ENCODE measurements around the gene CIC. TPM values are rescaled to one million over a fixed set of nuclear protein-coding genes. Genes with fewer than 3 reads are reported as not detected.

The CIC gene
- total and polyA plus RNA-seq, 10 of the 15 experiments (the other 5 are each of a cell fraction or from before 2014, with no cell fraction given) = 0.18 to 50.6 (median 7.1) TPM

GRCh38 chr19:42283188-42284065, 14.4 kb downstream of the CIC start (continued):
- no peak for TF ChIP-seq RCOR1 (conservative IDR thresholded peaks at IDR 0.05; ENCODE audit: low read depth, low read length)
- no peak for TF ChIP-seq GABPA (IDR thresholded peaks at IDR 0.05; ENCODE audit: low read depth)
- TF ChIP-seq, protein P1, sequence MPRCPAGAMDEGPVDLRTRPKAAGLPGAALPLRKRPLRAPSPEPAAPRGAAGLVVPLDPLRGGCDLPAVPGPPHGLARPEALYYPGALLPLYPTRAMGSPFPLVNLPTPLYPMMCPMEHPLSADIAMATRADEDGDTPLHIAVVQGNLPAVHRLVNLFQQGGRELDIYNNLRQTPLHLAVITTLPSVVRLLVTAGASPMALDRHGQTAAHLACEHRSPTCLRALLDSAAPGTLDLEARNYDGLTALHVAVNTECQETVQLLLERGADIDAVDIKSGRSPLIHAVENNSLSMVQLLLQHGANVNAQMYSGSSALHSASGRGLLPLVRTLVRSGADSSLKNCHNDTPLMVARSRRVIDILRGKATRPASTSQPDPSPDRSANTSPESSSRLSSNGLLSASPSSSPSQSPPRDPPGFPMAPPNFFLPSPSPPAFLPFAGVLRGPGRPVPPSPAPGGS (IDR thresholded peaks at IDR 0.05; ENCODE audit: borderline replicate concordance, insufficient read depth, low read depth, low read length, poor library complexity, severe bottlenecking) = no peak
- TF ChIP-seq NFYB (IDR thresholded peaks at IDR 0.05; ENCODE audit: insufficient read depth, low read depth, low read length) = peak; percentile 76; the same call in 1 of the 2 replicates
- no peak for TF ChIP-seq BCL11A (IDR thresholded peaks at IDR 0.05; ENCODE audit: low read depth, low read length)
- TF ChIP-seq PAX5 (IDR thresholded peaks at IDR 0.05; ENCODE audit: borderline replicate concordance, low read depth, low read length) = peak; percentile 74; the same call in 1 of the 2 replicates
- peak; percentile 79; the same call in 1 of the 2 replicates for TF ChIP-seq ZNF207 (IDR thresholded peaks at IDR 0.05; ENCODE audit: borderline replicate concordance)
- peak in 1 of 3 experiments; percentile 22; a peak in 1 of 6 replicates for TF ChIP-seq CTCF (IDR thresholded peaks at IDR 0.05 in 2 of 3, conservative IDR thresholded peaks at IDR 0.05 in 1 of 3; ENCODE audit: control insufficient read depth in 2 of 3, extremely low read depth in 1 of 3, insufficient read depth in 1 of 3, low read depth in 3 of 3, low read length in 3 of 3)
- TF ChIP-seq NR2C1 (IDR thresholded peaks at IDR 0.05) = peak; percentile 52
- TF ChIP-seq REST (IDR thresholded peaks at IDR 0.05; ENCODE audit: low read depth, low read length) = no peak
- peak; percentile 97 for TF ChIP-seq BACH1 (IDR thresholded peaks at IDR 0.05; ENCODE audit: borderline replicate concordance)
- TF ChIP-seq HCFC1 (IDR thresholded peaks at IDR 0.05; ENCODE audit: low read length) = no peak
- TF ChIP-seq JUNB (IDR thresholded peaks at IDR 0.05) = no peak
- no peak for TF ChIP-seq FOS (IDR thresholded peaks at IDR 0.05; ENCODE audit: borderline replicate concordance, extremely low read depth, insufficient read length)
- peak; percentile 41; the same call in 1 of the 2 replicates for TF ChIP-seq POLR2AphosphoS5 (IDR thresholded peaks at IDR 0.05; ENCODE audit: low read length)

All from GM12878 (cell line).